Psoas muscle (tissue), 8 donors: ENCODE data around the gene SACM1L. TPM values are rescaled to one million over a fixed set of nuclear protein-coding genes. Genes with fewer than 3 reads are reported as not detected.
A peak's percentile ranks its signal among the peaks of the same experiment; 100 is the strongest.

ENCODE experiments used
- ATAC-seq, 4 donors: fragments of 200-7000 bp; cut with Tn5 transposase; one replicate each; pipeline ENCODE4 v1.9.1; 2020; ENCODE audit warnings: moderate library complexity in 3 of 4, mild to moderate bottlenecking in 2 of 4
- DNase-seq, 2 donors: peaks; one replicate each; pipeline ENCODE4 v3.0.0-alpha.2; 2020
- H3K27ac ChIP-seq: fragments of 200-600 bp; one replicate; pipeline ENCODE4 v1.8.0; 2022
- H3K27me3 ChIP-seq, 3 donors: fragments of 200-600 bp in 1 of 3; one replicate each; pipeline versions ENCODE4 v1.6.1 to v1.8.0; 2013 to 2022; ENCODE audit warnings: low read length in 2 of 3, mild to moderate bottlenecking in 2 of 3, moderate library complexity in 1 of 3; ENCODE audit not compliant: insufficient read depth in 3 of 3
- H3K36me3 ChIP-seq, 2 donors: fragments of 200-600 bp in 1 of 2; one replicate each; pipeline versions ENCODE4 v1.6.1 to v1.8.0; 2013 to 2022; ENCODE audit warnings: low read depth in 1 of 2, mild to moderate bottlenecking in 1 of 2, moderate library complexity in 1 of 2; ENCODE audit not compliant: insufficient read depth in 1 of 2
- H3K4me1 ChIP-seq: fragments of 200-600 bp; one replicate; pipeline ENCODE4 v1.8.0; 2022
- H3K4me3 ChIP-seq: fragments of 200-600 bp; one replicate; pipeline ENCODE4 v1.8.0; 2022; ENCODE audit warnings: mild to moderate bottlenecking
- H3K9me3 ChIP-seq: fragments of 200-600 bp; one replicate; pipeline ENCODE4 v1.8.0; 2022
- WGBS, 3 donors: extraction: QIAGEN DNeasy Blood & Tissue Kit; methylation state at CpG; one replicate each; pipeline versions ENCODE4 v1.1.6 to v1.1.7; 2013; 5-methylcytosine and 5-hydroxymethylcytosine counted together
- intact Hi-C, 2 donors: fragments of 100-400 bp; cut with DNase I; formaldehyde crosslinking; loops; one replicate each; pipeline versions ENCODE4 v1.11.0 to v1.14.2; 2022
- long read RNA-seq, 2 donors: library from polyadenylated mRNA; unstranded; transcript quantifications; one replicate each; pipeline ENCODE4 v2.0.0, GENCODE V29; 2021
- polyA plus RNA-seq, 3 donors: library from polyadenylated mRNA; stranded (reverse); fragments of 200-250 nt; gene quantifications; one replicate each; pipeline ENCODE4 v1.2.3, GENCODE V29; 2013
- total RNA-seq, 4 donors: library from RNA; stranded (reverse); fragmentation: NEBNext Ultra II Directional in 2 of 4; extraction: Animal tissue kit (Norgen Biotek cat#: 25700) in 2 of 4; gene quantifications; one replicate each; pipeline versions ENCODE4 v1.2.1 to v1.2.4, GENCODE V29; 2021 to 2023
- TF ChIP-seq, protein P1 (sequence below): fragments of 200-600 bp; IDR thresholded peaks from one replicate; pipeline ENCODE4 v1.8.0; 2022; ENCODE audit warnings: antibody characterized with exemption
- donor health status: healthy with polysubstance abuse.
- donor health status: DM: no; HTN: no; CAD: no; lungs with moderate emphysema.
- donor health status: Bipolar disorder and iron deficiency.
- donor health status: healthy.
- donor health status: DM: yes; HTN: yes; CAD: no.
- donor health status: DM: no; HTN: no; CAD: no.
- donor health status: DM: no; HTN: no; CAD: no.
- donor health status: DM: yes; HTN: yes; CAD: no.

The SACM1L gene, protein sequence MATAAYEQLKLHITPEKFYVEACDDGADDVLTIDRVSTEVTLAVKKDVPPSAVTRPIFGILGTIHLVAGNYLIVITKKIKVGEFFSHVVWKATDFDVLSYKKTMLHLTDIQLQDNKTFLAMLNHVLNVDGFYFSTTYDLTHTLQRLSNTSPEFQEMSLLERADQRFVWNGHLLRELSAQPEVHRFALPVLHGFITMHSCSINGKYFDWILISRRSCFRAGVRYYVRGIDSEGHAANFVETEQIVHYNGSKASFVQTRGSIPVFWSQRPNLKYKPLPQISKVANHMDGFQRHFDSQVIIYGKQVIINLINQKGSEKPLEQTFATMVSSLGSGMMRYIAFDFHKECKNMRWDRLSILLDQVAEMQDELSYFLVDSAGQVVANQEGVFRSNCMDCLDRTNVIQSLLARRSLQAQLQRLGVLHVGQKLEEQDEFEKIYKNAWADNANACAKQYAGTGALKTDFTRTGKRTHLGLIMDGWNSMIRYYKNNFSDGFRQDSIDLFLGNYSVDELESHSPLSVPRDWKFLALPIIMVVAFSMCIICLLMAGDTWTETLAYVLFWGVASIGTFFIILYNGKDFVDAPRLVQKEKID
- total RNA-seq: 10 to 100 TPM; 13.1 to 18.1 (median 14.5) TPM
- polyA plus RNA-seq: 10 to 100 TPM in 2 of 3 donors, 1 to 10 TPM in 1; 7.5 to 14.2 (median 13.3) TPM
- long read RNA-seq, donor 1, partial matches to known transcripts: 2 of 10 reads
- long read RNA-seq, donor 1, other reads (novel, unspliced or antisense): 2 of 10 reads
- long read RNA-seq, donor 2, transcript SACM1L-201 (20 exons, 3,723 nt): major isoform, 23 of 27 reads
- long read RNA-seq, donor 2, partial matches to known transcripts: 0 of 27 reads
- long read RNA-seq, donor 2, other reads (novel, unspliced or antisense): 4 of 27 reads

GRCh38 chr3:45688882-45689786 is at the start of gene SACM1L:
TSS of gene SACM1L (plus strand) at chr3:45689396. CDS start at chr3:45689466, 70 bp downstream.
- peak; percentile 93 to 95 (median 94) for ATAC-seq
- no peaks in the 10 kb centered on the region for H3K27me3 ChIP-seq
- H3K36me3 ChIP-seq: peaks cover 0 to 14% of the 10 kb centered on the region in 2 donors
- TF ChIP-seq, protein P1, sequence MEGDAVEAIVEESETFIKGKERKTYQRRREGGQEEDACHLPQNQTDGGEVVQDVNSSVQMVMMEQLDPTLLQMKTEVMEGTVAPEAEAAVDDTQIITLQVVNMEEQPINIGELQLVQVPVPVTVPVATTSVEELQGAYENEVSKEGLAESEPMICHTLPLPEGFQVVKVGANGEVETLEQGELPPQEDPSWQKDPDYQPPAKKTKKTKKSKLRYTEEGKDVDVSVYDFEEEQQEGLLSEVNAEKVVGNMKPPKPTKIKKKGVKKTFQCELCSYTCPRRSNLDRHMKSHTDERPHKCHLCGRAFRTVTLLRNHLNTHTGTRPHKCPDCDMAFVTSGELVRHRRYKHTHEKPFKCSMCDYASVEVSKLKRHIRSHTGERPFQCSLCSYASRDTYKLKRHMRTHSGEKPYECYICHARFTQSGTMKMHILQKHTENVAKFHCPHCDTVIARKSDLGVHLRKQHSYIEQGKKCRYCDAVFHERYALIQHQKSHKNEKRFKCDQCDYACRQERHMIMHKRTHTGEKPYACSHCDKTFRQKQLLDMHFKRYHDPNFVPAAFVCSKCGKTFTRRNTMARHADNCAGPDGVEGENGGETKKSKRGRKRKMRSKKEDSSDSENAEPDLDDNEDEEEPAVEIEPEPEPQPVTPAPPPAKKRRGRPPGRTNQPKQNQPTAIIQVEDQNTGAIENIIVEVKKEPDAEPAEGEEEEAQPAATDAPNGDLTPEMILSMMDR: no peak
- no peaks in the 10 kb centered on the region for H3K9me3 ChIP-seq
- H3K27ac ChIP-seq: peak within 1 kb of the TSS; percentile 95
- intact Hi-C loops: no loop called here
- peak; percentile 98 to 99 for DNase-seq
- peak within 1 kb of the TSS; percentile 95 for H3K4me3 ChIP-seq
- 0% methylated on average over 65 to 81 of the region's 81 CpGs for WGBS, 3 donors
- H3K4me1 ChIP-seq: peaks cover 41% of the 10 kb centered on the region

DNA sequence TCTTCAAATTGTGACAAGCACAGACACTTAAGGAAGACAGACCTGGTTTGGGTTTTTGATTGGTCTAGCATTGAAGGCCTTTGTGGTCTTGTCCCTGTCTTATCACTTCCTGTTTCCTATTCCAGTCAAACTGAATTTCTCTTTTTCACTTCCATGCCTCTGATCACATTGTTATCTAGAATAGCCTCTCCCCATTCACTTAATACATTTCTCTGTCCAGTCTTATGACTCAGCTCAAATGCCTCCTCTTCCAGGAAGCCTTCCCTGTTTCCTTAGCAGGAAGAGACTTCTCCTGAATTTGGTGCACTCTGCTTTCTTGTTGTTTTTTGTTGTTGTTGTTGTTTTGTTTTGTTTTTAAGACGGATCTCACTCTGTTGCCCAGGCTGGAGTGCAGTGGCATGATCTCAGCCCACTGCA is 49.1 kb upstream of the SACM1L start:
- H3K27ac ChIP-seq: no peak overlapping the region
- ATAC-seq: no peak
- peaks cover 41% of the 10 kb centered on the region for H3K4me1 ChIP-seq
- no peak overlapping the region for H3K4me3 ChIP-seq
- 92 to 100% (median 96%) methylated on average over 1 of the region's 1 CpG for WGBS, 3 donors
- TF ChIP-seq, protein P1: no peak
- H3K9me3 ChIP-seq: no peaks in the 10 kb centered on the region
- H3K27me3 ChIP-seq: no peaks in the 10 kb centered on the region
- no peak for DNase-seq
- intact Hi-C loops: no loop called here
- H3K36me3 ChIP-seq: peaks cover 0 to 16% of the 10 kb centered on the region in 2 donors

GRCh38 chr3:45640724-45641361 is 48.4 kb upstream of the SACM1L start:
- no peaks in the 10 kb centered on the region for H3K9me3 ChIP-seq
- no peak for ATAC-seq
- TF ChIP-seq, protein P1: no peak
- intact Hi-C loops: no loop called here
- H3K4me1 ChIP-seq: peaks cover 48% of the 10 kb centered on the region
- no peak for DNase-seq
- H3K36me3 ChIP-seq: peaks cover 0 to 16% of the 10 kb centered on the region in 2 donors
- no peak overlapping the region for H3K27ac ChIP-seq
- no peak overlapping the region for H3K4me3 ChIP-seq
- H3K27me3 ChIP-seq: no peaks in the 10 kb centered on the region
- 88 to 94% (median 92%) methylated on average over 4 of the region's 4 CpGs for WGBS, 3 donors

GRCh38 chr3:45641756-45642155 is 47.4 kb upstream of the SACM1L start:
- Histone ChIP-seq H3K27ac (no peak overlapping the region), H3K4me3 (no peak overlapping the region), H3K27me3 (no peaks in the 10 kb centered on the region), H3K9me3 (no peaks in the 10 kb centered on the region), H3K4me1 (peaks cover 57% of the 10 kb centered on the region), H3K36me3 (peaks cover 0 to 10% of the 10 kb centered on the region in 2 donors)
- WGBS, 3 donors: 76 to 86% (median 79%) methylated on average over 2 of the region's 2 CpGs
- DNase-seq (no peak), ATAC-seq (no peak)
- TF ChIP-seq, protein P1: no peak
- intact Hi-C loops: no loop called here
